GM18861 (cell line): Measurements from ENCODE around the gene NOC2L.

Experiments used
- ATAC-seq: cut with Tn5 transposase; IDR thresholded peaks from one replicate; pipeline ENCODE4 v1.9.1; 2021; ENCODE audit not compliant: unreplicated experiment

Gene NOC2L

DNA sequence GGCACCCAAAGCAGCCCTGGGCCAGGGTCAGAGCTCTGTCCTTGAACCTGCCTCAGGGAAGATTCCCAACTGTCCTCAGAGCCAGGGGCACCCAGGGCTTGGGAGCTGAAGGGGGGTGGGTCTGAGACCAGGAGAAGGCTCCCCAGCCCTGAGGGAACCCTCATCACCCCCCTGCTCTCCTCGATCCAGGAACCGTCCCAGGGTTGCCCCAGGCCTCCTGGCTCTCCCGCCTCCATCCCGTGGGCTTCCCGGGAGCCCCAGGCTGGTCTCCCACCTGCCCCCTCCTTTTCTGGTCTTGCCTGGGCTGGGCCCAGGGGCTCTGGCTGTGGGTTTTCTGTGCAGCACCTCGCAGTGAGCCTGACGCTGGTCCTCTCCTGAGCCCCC is 42.0 kb downstream of the NOC2L start:
- ATAC-seq: no peak

DNA sequence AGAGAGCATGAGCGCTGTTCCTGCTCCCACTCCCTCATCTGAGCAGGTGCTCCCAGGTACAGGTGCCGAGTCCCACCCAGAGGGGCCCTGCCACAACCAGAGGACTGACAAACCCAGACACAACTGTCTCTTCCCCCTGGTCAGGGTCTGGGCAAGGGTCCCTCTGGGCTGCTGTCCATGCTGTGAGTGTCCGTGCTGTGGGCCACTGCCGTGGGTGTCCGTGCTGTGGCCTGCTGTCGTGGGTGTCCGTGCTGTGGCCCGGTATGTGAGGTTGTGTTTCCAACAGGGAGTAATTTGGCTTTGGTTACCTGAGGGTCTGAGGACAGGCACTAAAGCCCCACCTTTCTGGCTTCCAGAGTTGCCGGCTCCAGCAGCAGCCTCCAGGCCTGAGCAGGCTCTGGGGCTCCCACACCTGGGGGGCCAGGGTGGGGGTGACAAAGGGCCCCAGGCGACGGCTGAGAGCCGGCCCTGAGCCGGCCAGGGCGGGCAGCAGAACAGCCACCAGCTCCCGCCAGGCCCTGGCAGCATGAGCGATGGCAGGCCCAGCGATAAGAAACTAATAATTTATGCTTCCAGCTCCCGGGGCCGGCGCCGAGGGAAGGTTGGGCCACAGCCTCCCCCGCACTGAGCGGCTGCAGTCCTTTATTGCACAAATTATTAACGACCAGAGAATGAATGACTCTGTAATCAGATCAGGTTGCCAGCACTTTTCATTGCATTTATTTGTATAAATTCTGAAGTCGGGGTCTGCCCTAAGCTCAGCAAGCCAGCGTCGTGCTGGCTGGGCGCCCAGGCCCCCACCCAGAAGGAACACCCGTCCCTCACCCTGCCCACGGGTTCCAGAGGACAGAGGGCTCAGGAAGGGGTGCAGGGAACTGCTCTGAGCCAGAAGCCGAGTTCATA is 42.6 kb downstream of the NOC2L start:
- ATAC-seq: no peak

DNA sequence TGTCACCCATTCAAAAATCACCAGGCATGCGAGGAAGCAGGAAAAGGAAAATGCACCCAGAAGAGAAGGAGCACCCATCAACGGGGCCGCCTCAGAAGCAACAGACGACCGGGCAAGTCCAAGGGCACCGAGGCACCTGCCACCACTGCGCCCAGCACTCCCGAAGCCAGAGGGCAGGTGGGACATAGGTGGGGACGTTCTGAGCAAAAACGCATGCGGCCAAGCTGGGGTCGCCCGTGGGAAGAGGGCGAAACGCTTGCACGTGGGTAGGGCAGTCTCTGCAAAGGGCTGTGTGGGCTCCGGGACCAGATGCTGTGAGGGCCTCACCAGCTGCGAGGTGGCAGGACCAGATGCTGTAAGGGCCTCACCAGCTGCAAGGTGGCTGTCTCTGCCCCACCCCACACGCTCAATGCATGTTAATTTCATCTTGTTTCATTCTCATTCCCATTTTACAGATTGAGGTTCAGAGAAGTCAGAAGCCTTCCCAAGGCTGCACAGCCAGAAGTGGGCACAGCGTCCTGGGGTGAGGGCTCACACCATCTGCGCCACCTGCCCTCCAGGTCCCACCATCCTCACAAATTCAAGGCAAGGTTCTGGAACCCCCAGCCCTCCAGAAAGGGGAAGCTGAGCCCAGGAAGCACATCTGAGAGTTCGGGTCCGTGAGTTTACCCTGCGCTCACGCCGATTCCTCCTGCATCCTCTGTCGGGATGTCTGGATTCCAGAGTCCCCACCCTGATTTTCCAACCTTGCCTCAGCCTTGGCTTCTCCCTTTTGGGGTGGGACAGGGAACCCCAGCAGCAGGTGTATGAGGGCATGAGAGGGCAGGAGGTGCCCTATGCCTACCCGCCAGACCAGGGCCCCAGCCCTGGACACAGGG is 43.5 kb downstream of the NOC2L start:
- no peak for ATAC-seq

- no peak for ATAC-seq
Observed at GRCh38 chr1:914891-915280, 44.2 kb downstream of the NOC2L start.

DNA sequence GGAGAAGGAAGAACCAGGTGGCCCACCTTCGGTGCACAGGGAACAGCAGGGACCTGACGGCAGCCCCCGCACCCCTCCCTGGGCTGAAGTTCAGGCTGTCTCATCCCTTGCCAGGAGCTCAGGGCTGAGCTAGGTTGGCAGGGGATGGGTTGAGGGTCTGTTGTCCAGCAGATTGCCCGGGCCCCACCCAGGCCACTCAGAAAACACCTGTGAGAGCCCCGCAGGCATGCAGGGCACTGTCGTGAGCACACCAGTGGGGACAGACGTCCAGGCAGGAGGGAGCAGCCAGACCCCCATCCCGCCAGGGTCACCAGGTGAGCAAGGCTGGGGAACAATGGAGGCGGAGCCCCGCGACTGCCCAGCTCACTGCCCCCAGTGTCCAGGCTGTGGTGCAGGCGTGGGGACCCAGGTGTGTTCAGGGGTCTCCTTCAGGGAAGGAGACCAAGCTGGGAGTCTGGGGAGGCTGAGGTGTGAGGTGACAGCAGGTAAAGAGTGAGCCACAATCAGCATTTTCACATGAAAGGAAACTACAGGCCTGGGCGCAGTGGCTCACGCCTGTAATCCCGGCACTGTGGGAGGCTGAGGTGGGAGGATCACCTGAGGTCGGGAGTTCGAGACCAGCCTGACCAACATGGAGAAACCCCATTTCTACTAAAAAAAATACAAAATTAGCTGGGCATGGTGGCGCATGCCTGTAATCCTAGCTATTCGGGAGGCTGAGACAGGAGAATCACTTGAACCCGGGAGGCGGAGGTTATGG is 44.7 kb downstream of the NOC2L start:
- ATAC-seq: no peak

GRCh38 chr1:913491-914130 is 45.4 kb downstream of the NOC2L start:
- no peak for ATAC-seq

- no peak for ATAC-seq
Observed at GRCh38 chr1:912740-913301, 46.2 kb downstream of the NOC2L start.

- no peak for ATAC-seq
Observed at GRCh38 chr1:911875-912739, 46.9 kb downstream of the NOC2L start.

GRCh38 chr1:910881-911721 is 48.0 kb downstream of the NOC2L start:
- ATAC-seq: no peak

DNA sequence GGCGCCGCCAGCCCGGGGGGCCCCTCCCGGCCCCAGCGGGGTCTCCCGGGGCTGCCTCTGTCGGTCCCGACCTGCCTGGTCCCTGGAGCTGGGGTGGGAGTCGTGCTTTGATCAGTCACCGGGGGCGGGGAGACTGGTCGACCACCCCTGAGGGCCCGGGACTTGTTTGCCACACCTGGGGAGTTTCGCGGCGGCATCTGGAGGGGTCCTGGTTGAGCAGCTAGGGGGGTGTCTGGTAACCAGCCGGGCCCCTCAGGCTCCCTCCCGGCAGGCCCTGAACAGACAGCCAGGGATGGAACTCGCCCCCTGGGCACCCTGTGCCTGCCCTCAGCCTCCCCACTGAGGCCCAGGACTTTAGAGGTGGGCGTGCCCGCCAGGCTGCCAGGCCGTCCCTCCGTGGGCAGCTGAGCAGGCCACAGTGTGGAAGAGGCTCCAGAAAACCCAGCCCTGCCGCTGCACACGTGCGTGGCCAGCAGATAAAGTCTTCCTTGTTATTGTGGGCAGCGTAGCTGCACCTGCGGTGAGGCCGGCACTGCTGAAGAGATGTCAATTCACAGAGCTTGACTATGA is 48.7 kb downstream of the NOC2L start:
- ATAC-seq: no peak

GRCh38 chr1:909861-910310 is 49.2 kb downstream of the NOC2L start:
- no peak for ATAC-seq

- ATAC-seq: no peak
Observed at GRCh38 chr1:908661-909060, 50.4 kb downstream of the NOC2L start.

GRCh38 chr1:907611-908451 is 51.2 kb downstream of the NOC2L start:
- ATAC-seq: no peak

- no peak for ATAC-seq
Observed at GRCh38 chr1:906600-907420, 52.2 kb downstream of the NOC2L start.

DNA sequence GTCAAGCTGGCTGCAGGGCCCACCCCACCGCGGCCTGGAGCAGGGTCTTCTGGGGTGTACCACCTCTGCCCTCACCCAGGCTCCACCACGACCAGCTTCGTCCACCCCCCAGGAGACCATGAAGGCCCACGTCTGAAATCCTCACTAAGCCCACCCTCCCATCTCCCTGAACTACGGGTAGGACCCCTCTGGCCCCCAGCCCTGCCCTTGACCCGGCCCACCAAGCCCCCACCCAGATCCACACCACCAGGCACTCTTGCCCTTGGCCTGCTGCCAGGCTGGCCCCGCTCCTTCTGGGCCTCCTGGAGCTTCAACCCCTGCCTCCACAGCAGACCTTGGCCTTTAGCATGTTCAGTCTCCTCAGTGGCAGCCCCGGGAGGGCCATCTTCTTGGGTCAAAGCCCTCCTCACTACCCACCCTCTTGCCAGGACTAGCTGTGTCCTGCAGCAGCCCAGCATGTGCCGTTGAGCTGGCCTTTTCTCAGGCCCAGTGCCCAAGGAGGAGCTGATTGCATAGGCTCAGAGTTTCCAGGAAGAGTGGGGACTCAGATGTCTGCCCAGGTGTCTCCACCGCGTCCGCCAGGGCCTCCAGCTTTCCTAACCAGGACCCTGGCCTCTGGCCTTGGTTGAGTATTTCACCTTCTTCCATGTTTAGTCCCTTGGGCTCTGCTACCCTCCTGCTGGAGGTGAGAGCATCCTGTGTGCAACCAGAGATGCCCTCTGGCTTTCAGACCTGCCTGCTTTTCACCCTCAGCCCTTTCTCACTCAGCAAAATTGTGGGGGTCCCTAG is 53.1 kb downstream of the NOC2L start:
- no peak for ATAC-seq
